HFFc6 (cell line): Measurements from ENCODE around the gene SEZ6L. TPM values are rescaled to one million over a fixed set of nuclear protein-coding genes. Genes with fewer than 3 reads are reported as not detected.
A peak's percentile ranks its signal among the peaks of the same experiment; 100 is the strongest.

ENCODE experiments used
- DNase-seq: peaks from one replicate; pipeline ENCODE4 v3.0.0-alpha.2; 2018
- H3K27ac Mint-ChIP-seq: 2 replicates; pipeline ENCODE4 v1.8.0; 2020; ENCODE audit warnings: mild to moderate bottlenecking, mixed read lengths
- H3K27me3 Mint-ChIP-seq: 2 replicates; pipeline ENCODE4 v1.8.0; 2021; ENCODE audit warnings: mild to moderate bottlenecking, moderate library complexity, mixed read lengths; ENCODE audit not compliant: insufficient read depth
- H3K36me3 Mint-ChIP-seq: 2 replicates; pipeline ENCODE4 v1.8.0; 2021; ENCODE audit warnings: low read depth, mixed read lengths
- H3K4me1 Mint-ChIP-seq: 2 replicates; pipeline ENCODE4 v1.8.0; 2020; ENCODE audit warnings: low read depth, mixed read lengths
- H3K4me3 Mint-ChIP-seq: 2 replicates; pipeline ENCODE4 v1.8.0; 2020; ENCODE audit warnings: mild to moderate bottlenecking, moderate library complexity, mixed read lengths
- H3K9me3 Mint-ChIP-seq: 2 replicates; pipeline ENCODE4 v1.8.0; 2020; ENCODE audit warnings: mild to moderate bottlenecking, mixed read lengths
- total RNA-seq, 6 experiments: library from RNA; stranded (reverse); fragmentation: NEBNext Ultra II Directional; extraction: Animal tissue kit (Norgen Biotek cat#: 25700); gene quantifications; 2 replicates in 1 of 6; 3 replicates in 5 of 6; pipeline ENCODE4 v1.2.3, GENCODE V29; 2021
- TF ChIP-seq, protein P1 (sequence below): fragments of 200-600 bp; sonication (generic); IDR thresholded peaks from 2 replicates; pipeline ENCODE4 v1.5.0; 2021; ENCODE audit warnings: antibody characterized with exemption, mild to moderate bottlenecking

SEZ6L gene
- total RNA-seq, 6 experiments from 2014 or later, result not detected

DNA sequence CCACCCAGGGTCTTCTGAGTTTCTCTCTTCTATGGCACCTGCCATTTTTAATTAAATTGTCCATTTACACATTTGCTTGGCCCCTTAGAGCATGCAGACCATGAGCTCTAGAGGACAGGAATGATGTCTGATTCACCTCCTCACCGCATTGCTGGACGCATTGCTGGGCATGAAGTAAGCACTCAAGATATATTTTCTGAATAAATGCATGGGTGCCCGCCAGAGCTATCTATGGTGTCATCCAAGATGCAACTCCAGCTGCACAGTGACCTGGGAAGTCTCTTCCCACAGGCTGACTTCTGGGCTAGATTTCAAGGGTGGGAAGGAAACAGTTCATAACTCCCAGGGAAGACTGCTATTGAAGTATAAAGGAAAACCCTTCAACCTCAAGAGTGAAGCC lies 193.2 kb downstream of the SEZ6L start:
- no peaks in the 10 kb centered on the region for H3K36me3 Mint-ChIP-seq

GRCh38 chr22:26364066-26365015 lies 195.1 kb downstream of the SEZ6L start:
- H3K27ac Mint-ChIP-seq, result no peak overlapping the region
- H3K4me3 Mint-ChIP-seq, result no peak overlapping the region
- no peaks in the 10 kb centered on the region for H3K36me3 Mint-ChIP-seq
- H3K27me3 Mint-ChIP-seq, result no peaks in the 10 kb centered on the region; the same call in 1 of the 2 replicates
- DNase-seq, result peak; percentile 83
- no peaks in the 10 kb centered on the region for H3K9me3 Mint-ChIP-seq
- peaks cover 22% of the 10 kb centered on the region for H3K4me1 Mint-ChIP-seq
- TF ChIP-seq, protein P1, sequence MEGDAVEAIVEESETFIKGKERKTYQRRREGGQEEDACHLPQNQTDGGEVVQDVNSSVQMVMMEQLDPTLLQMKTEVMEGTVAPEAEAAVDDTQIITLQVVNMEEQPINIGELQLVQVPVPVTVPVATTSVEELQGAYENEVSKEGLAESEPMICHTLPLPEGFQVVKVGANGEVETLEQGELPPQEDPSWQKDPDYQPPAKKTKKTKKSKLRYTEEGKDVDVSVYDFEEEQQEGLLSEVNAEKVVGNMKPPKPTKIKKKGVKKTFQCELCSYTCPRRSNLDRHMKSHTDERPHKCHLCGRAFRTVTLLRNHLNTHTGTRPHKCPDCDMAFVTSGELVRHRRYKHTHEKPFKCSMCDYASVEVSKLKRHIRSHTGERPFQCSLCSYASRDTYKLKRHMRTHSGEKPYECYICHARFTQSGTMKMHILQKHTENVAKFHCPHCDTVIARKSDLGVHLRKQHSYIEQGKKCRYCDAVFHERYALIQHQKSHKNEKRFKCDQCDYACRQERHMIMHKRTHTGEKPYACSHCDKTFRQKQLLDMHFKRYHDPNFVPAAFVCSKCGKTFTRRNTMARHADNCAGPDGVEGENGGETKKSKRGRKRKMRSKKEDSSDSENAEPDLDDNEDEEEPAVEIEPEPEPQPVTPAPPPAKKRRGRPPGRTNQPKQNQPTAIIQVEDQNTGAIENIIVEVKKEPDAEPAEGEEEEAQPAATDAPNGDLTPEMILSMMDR, result peak; percentile 81

More for the DNA sequence above, 193.2 kb downstream of the SEZ6L start:
- peak; percentile 71 for DNase-seq
- Mint-ChIP-seq H3K27me3 (no peaks in the 10 kb centered on the region; the same call in 1 of the 2 replicates), H3K4me3 (no peak overlapping the region), H3K9me3 (no peaks in the 10 kb centered on the region), H3K4me1 (peaks cover 22% of the 10 kb centered on the region), H3K27ac (peak overlapping the region; percentile 61; the same call in 1 of the 2 replicates)
- TF ChIP-seq, protein P1, result no peak

GRCh38 chr22:26367402-26368245 lies 198.4 kb downstream of the SEZ6L start:
- no peaks in the 10 kb centered on the region for H3K36me3 Mint-ChIP-seq
- peak; percentile 8 for DNase-seq
- H3K9me3 Mint-ChIP-seq, result no peaks in the 10 kb centered on the region
- TF ChIP-seq, protein P1, result peak; percentile 97
- H3K27ac Mint-ChIP-seq, result no peak overlapping the region
- H3K4me3 Mint-ChIP-seq, result no peak overlapping the region
- peaks cover 16% of the 10 kb centered on the region for H3K27me3 Mint-ChIP-seq
- H3K4me1 Mint-ChIP-seq, result peaks cover 4% of the 10 kb centered on the region

DNA sequence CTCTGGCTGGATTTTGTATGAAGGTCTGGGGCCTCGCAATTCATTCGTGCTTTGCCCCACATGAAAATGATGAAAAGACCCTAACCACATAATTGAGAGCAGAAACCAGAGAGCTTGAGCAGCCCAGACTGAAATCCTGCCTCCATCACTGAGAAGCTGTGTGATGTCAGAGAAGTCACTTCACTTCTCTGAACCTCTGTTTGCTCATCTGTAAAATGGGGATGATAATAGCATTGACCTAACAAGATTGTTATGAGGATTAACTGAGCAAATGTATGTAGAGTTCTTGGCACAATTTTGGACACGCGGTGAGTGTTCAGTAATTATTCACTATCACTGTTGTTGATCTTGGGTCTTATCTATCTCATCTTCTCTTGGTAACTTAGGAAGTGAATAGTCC lies 203.6 kb downstream of the SEZ6L start:
- no peak for DNase-seq
- Mint-ChIP-seq H3K4me3 (no peak overlapping the region), H3K4me1 (no peaks in the 10 kb centered on the region)

More for the DNA sequence above, 203.6 kb downstream of the SEZ6L start:
- Mint-ChIP-seq H3K36me3 (no peaks in the 10 kb centered on the region), H3K27ac (no peak overlapping the region), H3K27me3 (peaks cover 38% of the 10 kb centered on the region), H3K9me3 (no peaks in the 10 kb centered on the region)
- TF ChIP-seq, protein P1, result no peak
